SK-N-SH (cell line): ENCODE data around the gene BIRC5. TPM values are rescaled to one million over a fixed set of nuclear protein-coding genes. Genes with fewer than 3 reads are reported as not detected.

Experiments
- CTCF ChIA-PET: fragments of 300-600, 350-600 bp; formaldehyde crosslinking; extraction: SDS; loops from one replicate; lab custom pipeline; 2021; lab: Yijun Ruan, JAX
- POLR2A ChIA-PET: fragments of 350-600 bp; sonication (Branson Sonifier 250); formaldehyde crosslinking; extraction: SDS; loops from one replicate; lab custom pipeline; 2020; ENCODE audit warnings: antibody characterized with exemption, inconsistent platforms; lab: Yijun Ruan, JAX
- DNase-seq: peaks from one replicate; pipeline ENCODE4 v3.0.0; 2012
- H2AFZ ChIP-seq: fragments of 200-600 bp; sonication (generic); 2 replicates; pipeline ENCODE4 v1.8.1; 2016; ENCODE audit warnings: antibody characterized with exemption, mild to moderate bottlenecking, low read depth
- H3F3A ChIP-seq: fragments of 200-600 bp; sonication (generic); replicated peaks from 2 replicates; pipeline ENCODE3; 2016; ENCODE audit warnings: antibody characterized with exemption, mild to moderate bottlenecking; ENCODE audit not compliant: insufficient read depth
- H3K27ac ChIP-seq, 2 experiments: fragments of 200-500 bp in 1 of 2; fragments of 200-600 bp in 1 of 2; sonication (Bioruptor generic) in 1 of 2; sonication (generic), shearing (Covaris generic) in 1 of 2; 2 replicates each; pipeline versions ENCODE4 v1.5.1 to v1.6.1; 2014 to 2016; ENCODE audit warnings: low read depth in 2 of 2, inconsistent platforms in 1 of 2, low read length in 1 of 2, mild to moderate bottlenecking in 1 of 2, mixed read lengths in 1 of 2
- H3K27me3 ChIP-seq: fragments of 200-600 bp; sonication (generic), shearing (Covaris generic); 2 replicates; pipeline ENCODE4 v1.6.1; 2016; ENCODE audit warnings: mixed run types; ENCODE audit not compliant: insufficient read depth
- H3K36me3 ChIP-seq, 2 experiments: fragments of 200-500 bp in 1 of 2; fragments of 200-600 bp in 1 of 2; sonication (Bioruptor generic) in 1 of 2; sonication (generic) in 1 of 2; replicated peaks in 1 of 2; 2 replicates each; pipeline versions ENCODE3 to v1.5.1; 2014 to 2016; ENCODE audit warnings: low read length in 1 of 2, mild to moderate bottlenecking in 1 of 2; ENCODE audit not compliant: insufficient read depth in 2 of 2, control insufficient read depth in 1 of 2
- H3K4me1 ChIP-seq, 2 experiments: fragments of 200-500 bp in 1 of 2; fragments of 200-600 bp in 1 of 2; sonication (Bioruptor generic) in 1 of 2; sonication (generic), shearing (Covaris generic) in 1 of 2; 2 replicates each; pipeline versions ENCODE4 v1.5.1 to v1.6.1; 2014 to 2016; ENCODE audit warnings: low read depth in 1 of 2, low read length in 1 of 2, mixed run types in 1 of 2; ENCODE audit not compliant: insufficient read depth in 2 of 2, control insufficient read depth in 1 of 2
- H3K4me2 ChIP-seq: fragments of 200-600 bp; sonication (generic), shearing (Covaris generic); 2 replicates; pipeline ENCODE4 v1.6.1; 2017; ENCODE audit warnings: mixed run types
- H3K4me3 ChIP-seq, 2 experiments: fragments of 200-500 bp in 1 of 2; fragments of 200-600 bp in 1 of 2; sonication (Bioruptor generic) in 1 of 2; sonication (generic), shearing (Covaris generic) in 1 of 2; 2 replicates each; pipeline versions ENCODE4 v1.5.1 to v1.8.1; 2014 to 2016; ENCODE audit warnings: low read depth in 2 of 2, inconsistent platforms in 1 of 2, low read length in 1 of 2, mild to moderate bottlenecking in 1 of 2, mixed read lengths in 1 of 2, moderate library complexity in 1 of 2
- H3K79me2 ChIP-seq: fragments of 200-600 bp; sonication (generic); 2 replicates; pipeline ENCODE4 v1.8.1; 2017; ENCODE audit warnings: mild to moderate bottlenecking; ENCODE audit not compliant: insufficient read depth
- H3K9ac ChIP-seq: fragments of 200-600 bp; sonication (generic); 2 replicates; pipeline ENCODE4 v1.6.1; 2017; ENCODE audit warnings: mixed run types
- H3K9me2 ChIP-seq: fragments of 200-600 bp; sonication (generic); 2 replicates; pipeline ENCODE4 v1.6.1; 2017; ENCODE audit warnings: mixed run types
- H3K9me3 ChIP-seq: fragments of 200-600 bp; sonication (generic); 2 replicates; pipeline ENCODE4 v1.6.1; 2017; ENCODE audit warnings: mixed run types, mild to moderate bottlenecking, moderate library complexity
- H4K20me1 ChIP-seq: fragments of 200-600 bp; sonication (generic); 2 replicates; pipeline ENCODE4 v1.6.1; 2017; ENCODE audit warnings: mild to moderate bottlenecking, mixed run types; ENCODE audit not compliant: insufficient read depth
- CHD2 ChIP-seq: fragments of 150-350 bp; IDR thresholded peaks from 2 replicates; pipeline ENCODE4 v1.6.1; 2018; ENCODE audit warnings: low read length; ENCODE audit not compliant: partially characterized antibody
- EP300 ChIP-seq, 2 experiments: IDR thresholded peaks; 2 replicates each; pipeline versions ENCODE4 v1.4.0 to v1.6.1; 2012; ENCODE audit warnings: borderline replicate concordance in 1 of 2, low read depth in 1 of 2, low read length in 1 of 2
- EZH2phosphoT487 ChIP-seq: fragments of 200-600 bp; sonication (generic); IDR thresholded peaks from 2 replicates; pipeline ENCODE4 v1.6.1; 2017; ENCODE audit warnings: low read depth, mixed run types, mild to moderate bottlenecking, antibody characterized with exemption, moderate library complexity, borderline replicate concordance
- FOSL2 ChIP-seq: IDR thresholded peaks from 2 replicates; pipeline ENCODE4 v1.4.0; 2012; ENCODE audit warnings: low read depth, mild to moderate bottlenecking, moderate library complexity, borderline replicate concordance
- FOXM1 ChIP-seq: IDR thresholded peaks from 2 replicates; pipeline ENCODE4 v1.4.0; 2012; ENCODE audit warnings: low read depth, mild to moderate bottlenecking
- GABPA ChIP-seq: IDR thresholded peaks from 2 replicates; pipeline ENCODE4 v1.4.0; 2012; ENCODE audit warnings: low read depth, mild to moderate bottlenecking
- MEF2A ChIP-seq: IDR thresholded peaks from 2 replicates; pipeline ENCODE4 v1.4.0; 2012; ENCODE audit warnings: low read depth, borderline replicate concordance
- NFIC ChIP-seq: IDR thresholded peaks from 2 replicates; pipeline ENCODE4 v1.4.0; 2012; ENCODE audit warnings: borderline replicate concordance
- NRF1 ChIP-seq: IDR thresholded peaks from 2 replicates; pipeline ENCODE4 v1.6.1; 2012; ENCODE audit warnings: low read depth, mild to moderate bottlenecking, low read length
- POLR2AphosphoS5 ChIP-seq: IDR thresholded peaks from 2 replicates; pipeline ENCODE4 v1.6.1; 2012; ENCODE audit warnings: low read depth, low read length
- REST ChIP-seq: IDR thresholded peaks from 2 replicates; pipeline ENCODE4 v1.6.1; 2012; ENCODE audit warnings: mild to moderate bottlenecking, low read depth, low read length, moderate library complexity
- RFX5 ChIP-seq: IDR thresholded peaks from 2 replicates; pipeline ENCODE4 v1.6.1; 2012; ENCODE audit warnings: mild to moderate bottlenecking, improper control_type of control experiment, low read length
- TEAD4 ChIP-seq: IDR thresholded peaks from 2 replicates; pipeline ENCODE4 v1.4.0; 2012; ENCODE audit warnings: mild to moderate bottlenecking, borderline replicate concordance; ENCODE audit not compliant: insufficient read depth
- YY1 ChIP-seq: IDR thresholded peaks from 2 replicates; pipeline ENCODE4 v1.4.0; 2012; ENCODE audit warnings: low read depth, mild to moderate bottlenecking
- WGBS: methylation state at CpG from one replicate; pipeline ENCODE4 v1.1.6; 2017; ENCODE audit warnings: low lambda C conversion rate; 5-methylcytosine and 5-hydroxymethylcytosine counted together
- polyA plus RNA-seq, 3 experiments: library from polyadenylated mRNA; depleted of rRNA; stranded (reverse); fragments of >200 nt; gene quantifications; 2 replicates each; pipeline ENCODE4 v1.2.3, GENCODE V29; 2012
- small RNA-seq, 7 experiments: library from RNA; depleted of rRNA; stranded (forward); fragments of <200 nt; gene quantifications; one replicate each; pipeline ENCODE3, GENCODE V24; 2012

The BIRC5 gene
- polyA plus RNA-seq, 1 of the 3 experiments (the other 2 are of a cell fraction): 31.4 TPM

- no peak for TF ChIP-seq FOSL2
- TF ChIP-seq REST: no peak
- no peak for TF ChIP-seq FOXM1
- TF ChIP-seq EZH2phosphoT487: no peak
- TF ChIP-seq CHD2: no peak
- TF ChIP-seq EP300 (IDR thresholded peaks at IDR 0.05; ENCODE audit: borderline replicate concordance in 1 of 2, low read depth in 1 of 2, low read length in 1 of 2): no peak
- no peak for TF ChIP-seq GABPA
These were observed 58.8 kb downstream of the BIRC5 start (continued) for GRCh38 chr17:78272914-78273258.

- peaks cover 0 to 52% of the 10 kb centered on the region in 2 experiments; a peak in 2 of 4 replicates for H3K4me1 ChIP-seq
- H3K27ac ChIP-seq: no peak overlapping the region
- ChIA-PET CTCF (interaction anchor here (1.1 to 6.6 kb wide), 4 partner anchors 9 to 87 kb away, joined by 3 to 46 read pairs (median 5); no protein-coding TSS in a partner anchor), POLR2A (interaction anchor here (1.0 kb wide), 1 partner anchor 10 kb away, joined by 3 read pairs; no protein-coding TSS in a partner anchor)
- no peak overlapping the region for H3K4me3 ChIP-seq
- H3K9ac ChIP-seq: no peak overlapping the region
- DNase-seq: no peak
- no peak overlapping the region for H2AFZ ChIP-seq
- H3K79me2 ChIP-seq: no peaks in the 10 kb centered on the region
- WGBS: 94% methylated on average over 6 of the region's 6 CpGs
- no peaks in the 10 kb centered on the region for H3K36me3 ChIP-seq
- TF ChIP-seq TEAD4 (no peak), MEF2A (no peak), RFX5 (no peak), YY1 (no peak), NFIC (no peak), NRF1 (no peak), POLR2AphosphoS5 (no peak)
- peaks cover 16% of the 10 kb centered on the region for H3K27me3 ChIP-seq
- no peaks in the 10 kb centered on the region for H4K20me1 ChIP-seq
- no peaks in the 10 kb centered on the region for H3K9me3 ChIP-seq
- no peak overlapping the region for H3K4me2 ChIP-seq
- no peaks in the 10 kb centered on the region for H3F3A ChIP-seq
- no peaks in the 10 kb centered on the region for H3K9me2 ChIP-seq
These were observed 59.8 kb downstream of the BIRC5 start for GRCh38 chr17:78273813-78274212.

Small RNA genes within 50 kb of the gene (small RNA-seq; reads per million reads assigned to genes)
- gene AC087645.1: 0 to 1.1 (median 0) reads per million in 7 experiments

Other genes with a start within 250 kb of the BIRC5 start
- gene TMC6, start 85.5 kb upstream of the BIRC5 start, polyA plus RNA-seq (2012; rRNA removed): 3.8 and 5.5 TPM in 2 replicates
- 0.15 and 0.18 TPM in 2 replicates for gene TMC8, start 83.5 kb upstream of the BIRC5 start, polyA plus RNA-seq (2012; rRNA removed)
- gene C17orf99, start 67.9 kb upstream of the BIRC5 start, polyA plus RNA-seq (2012; rRNA removed): not detected in 2 replicates
- 160 and 181 TPM in 2 replicates for gene SYNGR2, start 45.7 kb upstream of the BIRC5 start, polyA plus RNA-seq (2012; rRNA removed)
- gene TK1, start 27.2 kb upstream of the BIRC5 start, polyA plus RNA-seq (2012; rRNA removed): 70.7 and 112 TPM in 2 replicates
- gene AFMID, start 26.9 kb upstream of the BIRC5 start, polyA plus RNA-seq (2012; rRNA removed): 44.4 and 59.0 TPM in 2 replicates
- gene TMEM235, start 17.4 kb downstream of the BIRC5 start, polyA plus RNA-seq (2012; rRNA removed): not detected in 2 replicates
- gene SOCS3, start 145.8 kb downstream of the BIRC5 start, polyA plus RNA-seq (2012; rRNA removed): 24.9 and 26.1 TPM in 2 replicates
- gene PGS1, start 164.4 kb downstream of the BIRC5 start, polyA plus RNA-seq (2012; rRNA removed): 88.4 and 106 TPM in 2 replicates